Raji (cell line): ENCODE results near the gene SYNJ1.

ENCODE experiments used
- POLR2A ChIP-seq: IDR thresholded peaks from 2 replicates; pipeline ENCODE4 v1.6.1; 2011; ENCODE audit warnings: low read depth, low read length, control low read depth; ENCODE audit not compliant: insufficient read depth

The SYNJ1 gene

GRCh38 chr21:32742396-32742795 is 14.6 kb upstream of the SYNJ1 start:
- no peak for TF ChIP-seq POLR2A

GRCh38 chr21:32741336-32741735 is 13.5 kb upstream of the SYNJ1 start:
- TF ChIP-seq POLR2A: no peak

- no peak for TF ChIP-seq POLR2A
Measured at GRCh38 chr21:32739946-32740345, 12.1 kb upstream of the SYNJ1 start.

GRCh38 chr21:32735524-32735923 is 7.7 kb upstream of the SYNJ1 start:
- TF ChIP-seq POLR2A: no peak

GRCh38 chr21:32733990-32734613 is 6.3 kb upstream of the SYNJ1 start:
- no peak for TF ChIP-seq POLR2A

GRCh38 chr21:32733356-32733755 is 5.5 kb upstream of the SYNJ1 start:
- no peak for TF ChIP-seq POLR2A

- TF ChIP-seq POLR2A: no peak
Measured at GRCh38 chr21:32732544-32732943, 4.7 kb upstream of the SYNJ1 start.

- no peak for TF ChIP-seq POLR2A
Measured at GRCh38 chr21:32728848-32729247, 1.0 kb upstream of the SYNJ1 start.

GRCh38 chr21:32728456-32728839 is 635 bp upstream of the SYNJ1 start:
- no peak for TF ChIP-seq POLR2A

- no peak for TF ChIP-seq POLR2A
Measured at GRCh38 chr21:32726839-32727686, 750 bp downstream of the SYNJ1 start.

GRCh38 chr21:32719085-32719484 is 8.7 kb downstream of the SYNJ1 start:
- no peak for TF ChIP-seq POLR2A

GRCh38 chr21:32717851-32718316 is 9.9 kb downstream of the SYNJ1 start:
- no peak for TF ChIP-seq POLR2A

GRCh38 chr21:32716486-32716885 is 11.3 kb downstream of the SYNJ1 start:
- TF ChIP-seq POLR2A: no peak

GRCh38 chr21:32713726-32714125 is 14.1 kb downstream of the SYNJ1 start:
- no peak for TF ChIP-seq POLR2A

GRCh38 chr21:32712641-32713040 is 15.2 kb downstream of the SYNJ1 start:
- TF ChIP-seq POLR2A: no peak

GRCh38 chr21:32712043-32712442 is 15.8 kb downstream of the SYNJ1 start:
- no peak for TF ChIP-seq POLR2A
